GM18951 (cell line): Measurements from ENCODE around the gene KLHL42.
"Not testable (repeated sequence)": the region's sequence is repeated elsewhere in the genome, so short reads cannot be mapped to it uniquely, and the experiment has no call there.

Experiments
- POLR2A ChIP-seq: IDR thresholded peaks from 4 replicates; pipeline ENCODE4 v1.6.1; 2011; ENCODE audit warnings: mild to moderate bottlenecking; ENCODE audit not compliant: insufficient read length, insufficient read depth; ENCODE audit errors: extremely low read depth
- in situ Hi-C: fragments of 300-500 bp; cut with MboI; formaldehyde crosslinking; loops from one replicate; pipeline ENCODE4 v1.12.0; 2022; ENCODE audit warnings: low sequenced_read_pairs, mixed read lengths, inconsistent platforms; ENCODE audit not compliant: unreplicated experiment

The KLHL42 gene

GRCh38 chr12:27843714-27844245, 63.7 kb downstream of the KLHL42 start:
- TF ChIP-seq POLR2A = no peak
- in situ Hi-C loops = no loop called here

- TF ChIP-seq POLR2A = no peak
- in situ Hi-C loops = no loop called here
These were observed 64.5 kb downstream of the KLHL42 start for GRCh38 chr12:27844366-27845090.

DNA sequence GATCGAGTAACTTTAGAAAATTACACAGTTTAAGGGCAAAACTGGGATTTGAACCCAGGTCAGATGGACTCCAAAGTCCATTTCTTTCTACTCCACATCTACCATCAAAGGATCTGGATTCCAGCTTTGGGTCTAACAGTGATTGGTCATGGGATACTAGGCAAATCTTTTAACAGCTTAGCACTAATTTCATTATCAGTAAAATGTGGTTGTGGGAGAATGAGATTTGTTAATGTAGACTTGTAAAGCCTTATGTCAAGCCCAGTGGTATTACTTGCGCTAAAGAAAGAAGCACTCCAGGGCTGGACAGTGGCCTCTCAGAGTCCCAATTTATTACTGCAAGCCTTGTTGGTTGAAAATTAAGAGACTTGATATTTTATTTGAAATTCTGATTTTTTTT, 65.2 kb downstream of the KLHL42 start:
- in situ Hi-C loops = no loop called here
- no peak for TF ChIP-seq POLR2A

- in situ Hi-C loops = not testable (repeated sequence)
These were observed 65.7 kb downstream of the KLHL42 start for GRCh38 chr12:27845706-27846105.

DNA sequence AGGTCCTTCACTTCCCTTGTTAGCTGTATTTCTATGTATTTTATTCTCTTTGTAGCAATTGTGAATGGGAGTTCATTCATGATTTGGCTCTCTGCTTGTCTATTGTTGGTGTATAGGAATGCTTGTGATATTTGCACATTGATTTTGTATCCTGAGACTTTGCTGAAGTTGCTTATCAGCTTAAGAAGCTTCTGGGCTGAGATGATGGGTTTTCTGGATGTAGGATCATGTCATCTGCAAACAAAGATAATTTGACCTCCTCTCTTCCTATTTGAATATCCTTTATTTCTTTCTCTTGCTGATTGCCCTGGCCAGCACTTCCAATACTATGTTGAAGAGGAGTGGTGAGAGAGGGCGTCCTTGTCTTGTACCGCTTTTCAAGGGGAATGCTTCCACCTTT, 67.3 kb downstream of the KLHL42 start:
- in situ Hi-C loops = not testable (repeated sequence)

DNA sequence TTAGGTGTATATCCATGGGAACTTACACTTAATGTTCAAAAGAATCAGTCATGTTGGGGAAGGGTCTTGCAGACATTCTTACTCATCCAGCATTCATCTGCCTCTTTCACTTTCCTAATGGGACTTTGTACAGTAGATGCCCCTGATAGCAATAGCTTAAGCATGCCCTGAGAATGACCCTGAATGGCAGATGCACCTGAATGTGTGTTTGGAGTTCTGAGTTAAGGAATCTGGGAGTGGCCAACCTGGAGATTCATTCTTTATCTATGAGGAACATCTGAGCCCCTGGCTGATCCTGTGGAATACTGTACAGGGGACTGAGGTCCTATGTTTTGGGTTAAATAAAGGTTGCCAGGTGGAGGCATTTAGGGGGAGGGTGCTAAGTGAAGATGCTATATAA, 71.3 kb downstream of the KLHL42 start:
- TF ChIP-seq POLR2A = no peak
- in situ Hi-C loops = no loop called here

DNA sequence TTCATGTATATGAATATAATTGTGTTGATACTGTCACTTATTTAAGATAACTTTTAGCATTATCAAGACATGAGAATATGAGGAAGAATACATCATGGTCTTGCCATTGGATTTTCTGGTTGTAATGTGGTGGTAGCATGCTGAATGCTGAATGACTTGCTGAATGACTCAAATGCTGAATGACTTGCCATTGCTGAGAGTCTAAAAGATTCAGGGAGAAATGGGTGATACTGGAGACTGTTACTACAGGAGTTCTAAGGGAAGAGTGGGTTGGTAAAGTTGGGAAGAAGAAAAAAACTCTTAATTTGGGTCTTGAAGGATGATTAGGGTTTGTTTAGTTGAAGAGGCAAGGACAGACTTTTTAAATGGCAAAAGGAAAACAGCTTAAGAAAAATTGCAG, 72.1 kb downstream of the KLHL42 start:
- TF ChIP-seq POLR2A = no peak
- in situ Hi-C loops = no loop called here
